Thyroid gland (tissue), 4 donors: ENCODE results near the gene MISP. TPM values are rescaled to one million over a fixed set of nuclear protein-coding genes. Genes with fewer than 3 reads are reported as not detected.

Experiments
- DNase-seq, 2 donors: peaks; one replicate each; pipeline ENCODE4 v3.0.0-alpha.2; 2019
- H3K27ac ChIP-seq, 3 donors: fragments of 200-600 bp; sonication (generic); 1 replicate in 2 of 3; 2 replicates in 1 of 3; pipeline ENCODE4 v1.5.1; 2016 to 2019; ENCODE audit warnings: mild to moderate bottlenecking in 1 of 3, moderate library complexity in 1 of 3
- H3K27me3 ChIP-seq: fragments of 200-600 bp; sonication (generic); one replicate; pipeline ENCODE4 v1.5.1; 2019
- H3K36me3 ChIP-seq, 2 donors: fragments of 200-600 bp; sonication (generic); one replicate each; pipeline ENCODE4 v1.5.1; 2016 to 2019
- H3K4me1 ChIP-seq, 2 donors: fragments of 200-600 bp; sonication (generic); one replicate each; pipeline ENCODE4 v1.5.1; 2017 to 2019
- H3K4me3 ChIP-seq, 3 donors: fragments of 200-600 bp; sonication (generic); replicated peaks in 1 of 3; 1 replicate in 2 of 3; 2 replicates in 1 of 3; pipeline ENCODE4 v1.5.1; 2016; ENCODE audit warnings: mild to moderate bottlenecking in 1 of 3
- H3K9me3 ChIP-seq: fragments of 200-600 bp; sonication (generic); one replicate; pipeline ENCODE4 v1.5.1; 2017
- CTCF ChIP-seq, 6 experiments: fragments of 200-600 bp in 3 of 6; fragments of 450-650 bp in 3 of 6; sonication (generic) in 3 of 6; IDR thresholded peaks; one replicate each; pipeline ENCODE4 v1.5.1; 2016 to 2019; ENCODE audit warnings: antibody characterized with exemption in 6 of 6, mild to moderate bottlenecking in 2 of 6, inconsistent platforms in 1 of 6, moderate library complexity in 1 of 6
- POLR2A ChIP-seq, 2 donors: fragments of 450-650 bp; IDR thresholded peaks; one replicate each; pipeline ENCODE4 v1.6.1; 2017; ENCODE audit warnings: antibody characterized with exemption in 2 of 2, mild to moderate bottlenecking in 2 of 2, moderate library complexity in 1 of 2
- WGBS, 2 donors: methylation state at CpG; one replicate each; pipeline ENCODE4 v1.1.5; 2017; 5-methylcytosine and 5-hydroxymethylcytosine counted together
- intact Hi-C: fragments of 100-400 bp; cut with DNase I; formaldehyde crosslinking; loops from one replicate; pipeline ENCODE4 v1.15.1; 2023
- total RNA-seq, 4 donors: library from RNA; depleted of rRNA; stranded (reverse); fragments of >200 nt; gene quantifications; one replicate each; pipeline ENCODE4 v1.2.3, GENCODE V29; 2016

MISP gene
- total RNA-seq, 4 donors from 2014 or later = 0.63 to 0.68 TPM; not detected in 2

GRCh38 chr19:798415-799075 lies 47.6 kb downstream of the MISP start:
- intact Hi-C loops = no loop called here
- H3K4me3 ChIP-seq = peak overlapping the region in 2 of 3 donors; percentile 96 to 100
- DNase-seq = no peak
- H3K36me3 ChIP-seq = peaks cover 0 to under 1% of the 10 kb centered on the region in 2 donors
- TF ChIP-seq CTCF (IDR thresholded peaks at IDR 0.05) (no peak), POLR2A (IDR thresholded peaks at IDR 0.05) (no peak)
- H3K27me3 ChIP-seq = no peaks in the 10 kb centered on the region
- H3K27ac ChIP-seq = peak overlapping the region; percentile 93 to 96 (median 94)
- H3K9me3 ChIP-seq = no peaks in the 10 kb centered on the region
- WGBS, 2 donors = 0 to 1% methylated on average over 27 to 44 of the region's 44 CpGs
- H3K4me1 ChIP-seq = peaks cover 49 to 59% of the 10 kb centered on the region in 2 donors

- intact Hi-C loops = no loop called here
- WGBS, 2 donors = 3 to 8% methylated on average over 23 to 25 of the region's 28 CpGs
- H3K4me3 ChIP-seq = peak overlapping the region in 2 of 3 donors; percentile 96 to 100
- DNase-seq = peak; percentile 66 to 70
- peak overlapping the region; percentile 93 to 96 (median 94) for H3K27ac ChIP-seq
- H3K27me3 ChIP-seq = no peaks in the 10 kb centered on the region
- H3K9me3 ChIP-seq = no peaks in the 10 kb centered on the region
- TF ChIP-seq CTCF (IDR thresholded peaks at IDR 0.05) = peak in 2 of 6 experiments; percentile 9 to 29
- TF ChIP-seq POLR2A (IDR thresholded peaks at IDR 0.05) = no peak
- peaks cover 49 to 59% of the 10 kb centered on the region in 2 donors for H3K4me1 ChIP-seq
- peaks cover 7 to 8% of the 10 kb centered on the region in 2 donors for H3K36me3 ChIP-seq
These were observed 48.4 kb downstream of the MISP start for GRCh38 chr19:799076-799881.

- TF ChIP-seq POLR2A (IDR thresholded peaks at IDR 0.05) (peak in 1 of 2 donors; percentile 62), CTCF (IDR thresholded peaks at IDR 0.05) (no peak)
- peak overlapping the region in 1 of 3 donors; percentile 20 for H3K4me3 ChIP-seq
- H3K4me1 ChIP-seq = peaks cover 49 to 59% of the 10 kb centered on the region in 2 donors
- peak; percentile 86 to 90 for DNase-seq
- H3K9me3 ChIP-seq = no peaks in the 10 kb centered on the region
- 14 to 17% methylated on average over 12 to 14 of the region's 17 CpGs for WGBS, 2 donors
- intact Hi-C loops = no loop called here
- H3K27me3 ChIP-seq = no peaks in the 10 kb centered on the region
- H3K36me3 ChIP-seq = peaks cover 19 to 20% of the 10 kb centered on the region in 2 donors
- H3K27ac ChIP-seq = peak overlapping the region; percentile 93 to 96 (median 94)
These were observed 49.6 kb downstream of the MISP start for GRCh38 chr19:800360-801029.

- WGBS, 2 donors = 19 to 32% methylated on average over 18 to 22 of the region's 29 CpGs
- Histone ChIP-seq H3K9me3 (no peaks in the 10 kb centered on the region), H3K36me3 (peaks cover 27% of the 10 kb centered on the region in 2 donors), H3K27me3 (no peaks in the 10 kb centered on the region), H3K4me1 (peaks cover 45 to 53% of the 10 kb centered on the region in 2 donors), H3K4me3 (peak overlapping the region in 1 of 3 donors; percentile 11), H3K27ac (peak overlapping the region; percentile 93 to 96 (median 94))
- TF ChIP-seq POLR2A (IDR thresholded peaks at IDR 0.05) (peak in 1 of 2 donors; percentile 29), CTCF (IDR thresholded peaks at IDR 0.05) (no peak)
- intact Hi-C loops = no loop called here
- DNase-seq = peak; percentile 96 to 97
These were observed 50.3 kb downstream of the MISP start for GRCh38 chr19:801030-801860.
